PC-9 (cell line): ENCODE measurements around the gene CNOT3. TPM values are rescaled to one million over a fixed set of nuclear protein-coding genes. Genes with fewer than 3 reads are reported as not detected.

ENCODE experiments used
- BruUV-seq: library from RNA; stranded (reverse); fragments of 400-500 nt; replicated peaks from 2 replicates; lab custom pipeline; 2021; lab: Mats Ljungman, UMichigan
- CTCF ChIA-PET: fragments of 300-600 bp; sonication (Branson Sonifier 250); formaldehyde crosslinking; loops from one replicate; lab custom pipeline; 2022; ENCODE audit warnings: antibody characterized with exemption; lab: Charles Lee
- POLR2A ChIA-PET: fragments of 300-600 bp; sonication (Branson Sonifier 250); formaldehyde crosslinking; loops from one replicate; lab custom pipeline; 2022; ENCODE audit warnings: antibody characterized with exemption; ENCODE audit not compliant: unreplicated experiment; lab: Charles Lee
- DNase-seq, 2 experiments: peaks; one replicate each; pipeline versions ENCODE4 v3.0.0 to v3.0.0-alpha.2; 2015 to 2022; ENCODE audit warnings: mixed read lengths in 1 of 2
- H2AFZ ChIP-seq: fragments of 200-600 bp; sonication (generic); 2 replicates; pipeline ENCODE4 v1.8.1; 2017; ENCODE audit warnings: antibody characterized with exemption
- H3F3A ChIP-seq: fragments of 200-600 bp; sonication (generic); 2 replicates; pipeline ENCODE4 v1.8.1; 2017; ENCODE audit warnings: antibody characterized with exemption, mild to moderate bottlenecking, low read depth; ENCODE audit not compliant: insufficient read depth
- H3K27ac ChIP-seq: fragments of 200-600 bp; sonication (generic); 2 replicates; pipeline ENCODE4 v1.6.1; 2016; ENCODE audit warnings: mixed run types
- H3K27me3 ChIP-seq: fragments of 200-600 bp; sonication (generic); 2 replicates; pipeline ENCODE4 v1.6.1; 2016; ENCODE audit warnings: low read depth, mixed run types; ENCODE audit not compliant: insufficient read depth
- H3K36me3 ChIP-seq: fragments of 200-600 bp; sonication (generic); 2 replicates; pipeline ENCODE4 v1.6.1; 2016; ENCODE audit warnings: low read depth, mixed run types
- H3K4me1 ChIP-seq: fragments of 200-600 bp; sonication (generic); replicated peaks from 2 replicates; pipeline ENCODE4 v1.6.1; 2016; ENCODE audit warnings: mixed run types; ENCODE audit not compliant: insufficient read depth
- H3K4me2 ChIP-seq: fragments of 200-600 bp; sonication (generic); 2 replicates; pipeline ENCODE4 v1.6.1; 2017; ENCODE audit warnings: mixed run types
- H3K4me3 ChIP-seq: fragments of 200-600 bp; sonication (generic); 2 replicates; pipeline ENCODE4 v1.6.1; 2016; ENCODE audit warnings: mixed run types
- H3K79me2 ChIP-seq: fragments of 200-600 bp; sonication (generic); 2 replicates; pipeline ENCODE4 v1.6.1; 2017; ENCODE audit warnings: low read depth, mixed run types
- H3K9me2 ChIP-seq: fragments of 200-600 bp; sonication (generic); 2 replicates; pipeline ENCODE4 v1.8.1; 2017; ENCODE audit warnings: mild to moderate bottlenecking; ENCODE audit not compliant: insufficient read depth
- H3K9me3 ChIP-seq: fragments of 200-600 bp; sonication (generic); 2 replicates; pipeline ENCODE4 v1.8.1; 2016; ENCODE audit warnings: low read depth; ENCODE audit not compliant: insufficient read depth
- H4K20me1 ChIP-seq: fragments of 200-600 bp; sonication (generic); 2 replicates; pipeline ENCODE4 v1.8.1; 2017; ENCODE audit not compliant: insufficient read depth
- CTCF ChIP-seq: fragments of 200-600 bp; sonication (generic); conservative IDR thresholded peaks from 2 replicates; pipeline ENCODE4 v1.6.1; 2017; ENCODE audit warnings: mixed run types, antibody characterized with exemption, mild to moderate bottlenecking, moderate library complexity
- EZH2 ChIP-seq: fragments of 200-600 bp; sonication (generic); IDR thresholded peaks from 2 replicates; pipeline ENCODE4 v1.8.0; 2017; ENCODE audit warnings: antibody characterized with exemption, low read depth
- intact Hi-C: fragments of 100-400 bp; cut with micrococcal nuclease; formaldehyde crosslinking; loops from one replicate; pipeline ENCODE4 v1.10.0; 2022; ENCODE audit not compliant: unreplicated experiment
- total RNA-seq: library from RNA; stranded (reverse); gene quantifications from 2 replicates; pipeline ENCODE4 v1.2.3, GENCODE V29; 2021

CNOT3 gene
- total RNA-seq, 1 experiment from 2014 or later: 89.1 TPM

DNA sequence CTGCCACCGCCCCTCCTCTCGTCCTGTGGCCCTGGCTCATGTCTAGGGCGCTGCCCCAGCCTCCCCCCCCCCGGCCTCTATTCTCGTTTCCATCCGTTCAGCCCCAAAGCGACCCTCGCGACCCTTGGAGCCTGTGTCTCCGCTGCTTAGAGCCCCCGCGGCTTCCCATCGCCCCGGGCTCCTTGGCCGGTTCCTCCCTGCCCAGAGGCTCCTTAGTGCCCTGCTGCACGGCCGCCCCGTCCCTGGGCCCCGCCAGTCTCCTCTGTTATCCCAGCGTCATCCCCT lies 9.2 kb upstream of the CNOT3 start:
- H3K27ac ChIP-seq: no peak overlapping the region
- no peak overlapping the region for H3K4me3 ChIP-seq
- BruUV-seq: no TSS peak
- H3K9me2 ChIP-seq: no peaks in the 10 kb centered on the region
- H3K4me1 ChIP-seq: no peaks in the 10 kb centered on the region
- H3K27me3 ChIP-seq: no peaks in the 10 kb centered on the region
- H3K4me2 ChIP-seq: no peak overlapping the region
- POLR2A ChIA-PET: no interaction called here
- no peak for DNase-seq
- CTCF ChIA-PET: no interaction called here
- intact Hi-C loops: no loop called here
- H3K9me3 ChIP-seq: no peaks in the 10 kb centered on the region
- H2AFZ ChIP-seq: no peak overlapping the region
- peaks cover 5% of the 10 kb centered on the region; the same call in 1 of the 2 replicates for H3K36me3 ChIP-seq
- TF ChIP-seq CTCF: no peak
- TF ChIP-seq EZH2: no peak
- no peaks in the 10 kb centered on the region for H4K20me1 ChIP-seq
- H3K79me2 ChIP-seq: no peaks in the 10 kb centered on the region
- H3F3A ChIP-seq: peaks cover 10% of the 10 kb centered on the region; the same call in 1 of the 2 replicates

- no peaks in the 10 kb centered on the region for H3K79me2 ChIP-seq
- BruUV-seq: no TSS peak
- no peaks in the 10 kb centered on the region for H3K27me3 ChIP-seq
- H3K9me3 ChIP-seq: no peaks in the 10 kb centered on the region
- H3K4me2 ChIP-seq: no peak overlapping the region
- no peaks in the 10 kb centered on the region for H3K9me2 ChIP-seq
- ChIA-PET POLR2A (no interaction called here), CTCF (no interaction called here)
- no peak for DNase-seq
- H2AFZ ChIP-seq: no peak overlapping the region
- H3K4me1 ChIP-seq: no peaks in the 10 kb centered on the region
- peaks cover 11% of the 10 kb centered on the region; the same call in 1 of the 2 replicates for H3F3A ChIP-seq
- no peak overlapping the region for H3K27ac ChIP-seq
- TF ChIP-seq CTCF (no peak), EZH2 (no peak)
- no peaks in the 10 kb centered on the region for H4K20me1 ChIP-seq
- no peak overlapping the region for H3K4me3 ChIP-seq
- peaks cover 5% of the 10 kb centered on the region; the same call in 1 of the 2 replicates for H3K36me3 ChIP-seq
- intact Hi-C loops: no loop called here
Measured at GRCh38 chr19:54128796-54129616, 8.6 kb upstream of the CNOT3 start.

GRCh38 chr19:54129617-54129996 lies 8.0 kb upstream of the CNOT3 start:
- ChIA-PET POLR2A (no interaction called here), CTCF (no interaction called here)
- no peak overlapping the region for H2AFZ ChIP-seq
- TF ChIP-seq CTCF: no peak
- TF ChIP-seq EZH2: no peak
- no peak overlapping the region for H3K4me3 ChIP-seq
- peaks cover 14% of the 10 kb centered on the region; the same call in 1 of the 2 replicates for H3F3A ChIP-seq
- no peaks in the 10 kb centered on the region for H4K20me1 ChIP-seq
- H3K9me2 ChIP-seq: no peaks in the 10 kb centered on the region
- 0 out of 2 replicates have a peak, but pooled peaks cover under 1% of the 10 kb centered on the region for H3K4me1 ChIP-seq
- no peaks in the 10 kb centered on the region for H3K27me3 ChIP-seq
- H3K79me2 ChIP-seq: no peaks in the 10 kb centered on the region
- H3K27ac ChIP-seq: no peak overlapping the region
- H3K4me2 ChIP-seq: no peak overlapping the region
- H3K36me3 ChIP-seq: peaks cover 5% of the 10 kb centered on the region; the same call in 1 of the 2 replicates
- intact Hi-C loops: no loop called here
- no peaks in the 10 kb centered on the region for H3K9me3 ChIP-seq
- DNase-seq: no peak
- BruUV-seq: no TSS peak
